K562 treated with DMSO at 1 percent for 12 hours (cell line): ENCODE results near the gene OR6F1. TPM values are rescaled to one million over a fixed set of nuclear protein-coding genes. Genes with fewer than 3 reads are reported as not detected.

Source experiments
- total RNA-seq: library from RNA; unstranded; fragments of 300-600 nt; gene quantifications from 2 replicates; pipeline ENCODE4 v1.2.3, GENCODE V29; 2022; ENCODE audit not compliant: insufficient read depth

The OR6F1 gene
- not detected in 2 replicates for total RNA-seq

GRCh38 chr1:247716546-247716945 lies at the start of gene OR6F1:
TSS of gene OR6F1 (minus strand) at chr1:247716646. CDS start at chr1:247712755, 3,891 bp downstream.

GRCh38 chr1:247760456-247760855 lies 44.0 kb upstream of the OR6F1 start, which contains the start of gene OR1C1:
TSS of gene OR1C1 (minus strand) at chr1:247760556. CDS start at chr1:247758406, 2,150 bp downstream.

GRCh38 chr1:247748041-247748440 lies 31.6 kb upstream of the OR6F1 start, which contains the start of gene OR14A2:
TSS of gene OR14A2 (minus strand) at chr1:247748141.

GRCh38 chr1:247738315-247738714 lies 21.9 kb upstream of the OR6F1 start, which contains the start of gene OR14K1:
TSS of gene OR14K1 (plus strand) at chr1:247738615. CDS start at chr1:247738615, 0 bp downstream.

GRCh38 chr1:247679639-247680038 lies 36.8 kb downstream of the OR6F1 start, which contains the start of gene OR13G1:
TSS of gene OR13G1 (minus strand) at chr1:247679739. CDS start at chr1:247673041, 6,698 bp downstream.

Other genes starting within 250 kb of the OR6F1 start
- gene OR2C3, start 180.2 kb downstream of the OR6F1 start, total RNA-seq, result 0.11 TPM in 1 of 2 replicates, not detected in the other
- gene GCSAML, start 167.5 kb downstream of the OR6F1 start, total RNA-seq, result not detected in 2 replicates
- not detected in 2 replicates for gene OR2G2, start 128.3 kb downstream of the OR6F1 start, total RNA-seq
- gene OR2G3, start 111.1 kb downstream of the OR6F1 start, total RNA-seq, result not detected in 2 replicates
- gene OR13G1, start 36.9 kb downstream of the OR6F1 start, total RNA-seq, result not detected in 2 replicates
- not detected in 2 replicates for gene OR14K1, start 22.0 kb upstream of the OR6F1 start, total RNA-seq
- not detected in 2 replicates for gene OR14A2, start 31.5 kb upstream of the OR6F1 start, total RNA-seq
- gene OR1C1, start 43.9 kb upstream of the OR6F1 start, total RNA-seq, result not detected in 2 replicates
- not detected in 2 replicates for gene OR14A16, start 107.5 kb upstream of the OR6F1 start, total RNA-seq
- not detected in 2 replicates for gene OR11L1, start 125.2 kb upstream of the OR6F1 start, total RNA-seq
- gene TRIM58, start 140.5 kb upstream of the OR6F1 start, total RNA-seq, result 6.8 and 25.3 TPM in 2 replicates
- 8.5 TPM in 1 of 2 replicates, not detected in the other for gene OR2W3, start 178.9 kb upstream of the OR6F1 start, total RNA-seq
- gene OR2T8, start 203.6 kb upstream of the OR6F1 start, total RNA-seq, result not detected in 2 replicates
- not detected in 2 replicates for gene OR2AJ1, start 208.2 kb upstream of the OR6F1 start, total RNA-seq
- not detected in 2 replicates for gene OR2L8, start 232.2 kb upstream of the OR6F1 start, total RNA-seq
- gene OR2AK2, start 248.6 kb upstream of the OR6F1 start, total RNA-seq, result not detected in 2 replicates